Activated T-cell treated with anti-CD3 and anti-CD28 coated beads for 48 hours (primary cell): ENCODE results near the gene SLC18A3.
A peak's percentile ranks its signal among the peaks of the same experiment; 100 is the strongest.

Source experiments
- DNase-seq: peaks from one replicate; pipeline ENCODE4 v3.0.0-alpha.2; 2020; ENCODE audit warnings: low read depth

SLC18A3 gene

DNA sequence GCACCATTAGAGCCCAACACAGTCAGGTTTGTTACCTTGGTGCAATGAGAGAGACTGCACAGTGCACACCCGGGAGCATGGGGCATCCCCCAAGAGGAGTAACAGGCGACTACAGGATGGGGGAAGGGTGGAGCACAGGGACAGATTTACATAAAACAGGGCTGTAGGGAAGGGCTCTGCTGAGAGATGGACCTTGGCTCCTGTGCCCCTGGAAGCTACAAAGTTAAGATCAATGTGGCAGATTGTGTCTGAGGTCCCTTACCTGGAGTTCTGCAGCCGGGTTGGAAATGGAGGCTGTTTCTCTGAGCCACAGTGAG lies 13.7 kb upstream of the SLC18A3 start:
- no peak for DNase-seq

DNA sequence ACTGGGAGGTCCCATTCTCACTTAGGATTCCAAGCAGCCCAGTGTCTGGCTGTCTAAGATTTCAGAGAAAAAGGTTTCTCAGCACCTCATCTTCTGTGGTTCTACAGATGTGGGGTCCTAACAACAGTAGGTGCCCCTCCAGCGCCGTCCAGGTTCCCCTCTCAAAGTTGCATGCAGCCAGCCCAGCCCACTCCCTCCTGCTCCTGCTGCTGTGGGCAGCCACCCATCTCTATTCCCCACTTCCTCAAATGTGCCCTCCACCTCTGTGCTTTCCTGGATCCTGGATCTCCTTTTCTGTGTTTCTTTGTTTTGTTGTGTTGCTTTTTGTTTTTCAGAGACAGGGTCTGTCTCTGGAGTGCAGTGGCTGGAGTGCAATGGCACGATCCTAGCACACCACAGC lies 13.3 kb upstream of the SLC18A3 start:
- DNase-seq: no peak

DNA sequence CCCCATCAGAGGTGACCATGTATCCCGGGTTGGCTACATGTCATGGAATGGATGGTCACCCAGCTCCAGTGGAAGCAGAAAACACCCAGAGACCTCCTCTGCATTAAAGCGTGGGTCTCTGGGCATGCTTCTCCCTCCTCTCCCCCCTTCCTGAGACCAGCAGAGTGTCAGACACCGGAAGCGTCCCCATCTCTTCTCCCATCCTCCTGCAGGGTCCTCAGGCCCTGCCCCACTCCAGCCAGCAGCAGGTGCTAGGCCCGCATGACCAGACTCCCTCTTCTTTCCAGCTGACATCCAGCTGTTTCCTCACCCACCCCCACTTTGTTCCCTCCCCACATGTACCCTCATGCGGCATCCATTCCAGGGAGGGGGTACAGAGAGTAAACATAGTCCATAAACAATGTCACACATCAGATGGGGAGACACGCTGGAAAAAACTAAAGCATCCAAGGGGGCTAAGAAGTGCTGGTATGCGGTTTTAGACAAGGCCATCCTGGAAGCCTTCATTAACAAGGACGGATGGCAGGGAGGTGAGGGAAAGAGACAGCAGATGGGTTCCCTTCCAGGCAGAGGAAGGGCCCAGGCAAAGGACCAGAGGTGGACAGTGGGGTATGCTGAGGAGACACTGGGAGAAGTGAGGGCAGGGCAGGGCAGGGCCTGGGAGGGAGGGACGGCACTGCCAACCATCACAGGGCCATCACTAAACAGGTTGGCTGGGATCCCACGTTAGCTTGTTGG lies 12.5 kb upstream of the SLC18A3 start:
- no peak for DNase-seq

GRCh38 chr10:49598164-49598856 lies 11.8 kb upstream of the SLC18A3 start:
- DNase-seq: no peak

DNA sequence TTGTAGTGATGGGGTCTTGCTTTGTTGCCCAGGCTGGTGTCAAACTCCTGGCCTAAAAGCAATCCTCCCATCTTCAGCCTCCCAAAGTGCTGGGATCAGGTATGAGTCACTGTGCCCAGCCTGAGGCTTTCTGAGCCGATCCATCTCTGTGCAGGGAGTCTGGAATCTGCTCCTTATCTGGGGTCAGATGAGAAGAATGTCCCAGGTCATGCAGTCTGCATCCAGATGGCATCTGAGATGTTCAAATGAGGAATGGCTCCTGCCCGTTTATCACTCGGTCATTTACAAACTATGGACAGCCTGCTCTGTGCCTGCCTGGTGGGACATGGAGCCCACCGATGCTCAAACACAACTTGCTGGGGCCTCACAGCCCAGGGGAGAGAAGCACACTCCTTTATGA lies 11.1 kb upstream of the SLC18A3 start:
- DNase-seq: no peak

- DNase-seq: no peak
Observed at GRCh38 chr10:49599546-49599945, 10.6 kb upstream of the SLC18A3 start.

DNA sequence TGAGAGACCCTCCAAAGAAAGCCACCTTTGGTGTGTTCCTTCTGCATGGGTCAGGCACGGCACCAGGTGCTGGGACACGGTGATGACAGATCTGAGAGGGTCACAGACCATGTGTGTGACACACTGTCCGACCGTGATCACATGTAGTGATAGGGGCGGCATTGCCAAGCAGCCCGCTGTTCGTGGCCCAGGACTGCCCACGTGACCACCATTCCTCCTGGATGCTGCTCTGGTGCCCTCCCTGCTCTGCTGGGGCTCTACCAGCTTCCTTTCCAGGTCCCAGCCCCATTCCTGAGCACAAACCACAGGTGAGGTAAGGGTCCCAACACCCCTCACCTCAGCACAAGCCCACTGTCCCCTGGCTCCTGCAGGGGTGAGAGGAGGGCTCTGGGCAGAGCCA lies 10.1 kb upstream of the SLC18A3 start:
- no peak for DNase-seq

DNA sequence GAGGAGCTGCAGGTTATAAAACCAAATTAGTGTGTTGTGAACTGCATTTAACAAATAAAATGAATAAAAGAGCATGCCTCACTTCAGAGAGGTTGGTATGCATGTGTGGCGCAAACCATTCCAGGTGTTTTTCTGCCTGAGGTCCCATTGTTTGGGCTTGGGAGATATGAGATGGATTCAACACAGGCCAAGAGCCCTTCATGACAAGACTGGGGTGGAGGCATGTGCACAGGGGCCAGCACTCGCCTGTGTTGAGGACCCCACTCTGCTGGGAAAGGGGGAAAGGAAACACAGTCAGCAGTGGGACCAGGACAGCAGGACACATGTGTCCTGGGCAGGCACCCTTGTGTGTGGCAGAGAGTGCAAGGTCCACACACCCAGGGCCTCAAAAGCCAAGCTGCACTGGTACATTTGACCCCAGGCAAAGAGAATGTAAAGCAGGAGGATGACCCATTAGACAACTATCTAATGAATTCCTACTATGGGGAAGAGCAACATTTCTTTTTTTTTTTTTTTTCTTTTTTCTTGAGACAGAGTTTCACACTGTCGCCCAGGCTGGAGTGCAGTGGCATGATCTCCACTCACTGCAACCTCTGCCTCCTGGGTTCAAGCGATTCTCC lies 9.2 kb upstream of the SLC18A3 start:
- DNase-seq: no peak

DNA sequence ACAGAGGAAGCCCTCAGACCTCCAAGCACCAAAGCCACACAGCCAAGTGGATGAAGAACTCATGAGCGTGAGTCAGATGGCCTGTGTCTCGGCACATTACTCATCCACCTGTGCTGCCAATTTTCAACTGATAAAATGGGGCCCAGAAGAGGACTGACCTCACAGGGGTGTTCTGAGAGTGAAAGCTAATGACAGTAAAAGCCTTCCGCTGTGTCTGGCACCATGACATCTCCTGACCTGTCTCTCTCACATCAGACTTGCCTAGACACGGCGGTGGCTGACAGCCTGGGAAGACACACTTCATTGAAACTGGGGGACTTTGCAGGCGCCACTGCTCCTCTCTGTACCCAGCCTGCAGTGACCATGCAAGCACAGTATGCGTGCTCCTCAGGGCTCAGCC lies 8.3 kb upstream of the SLC18A3 start:
- DNase-seq: no peak

DNA sequence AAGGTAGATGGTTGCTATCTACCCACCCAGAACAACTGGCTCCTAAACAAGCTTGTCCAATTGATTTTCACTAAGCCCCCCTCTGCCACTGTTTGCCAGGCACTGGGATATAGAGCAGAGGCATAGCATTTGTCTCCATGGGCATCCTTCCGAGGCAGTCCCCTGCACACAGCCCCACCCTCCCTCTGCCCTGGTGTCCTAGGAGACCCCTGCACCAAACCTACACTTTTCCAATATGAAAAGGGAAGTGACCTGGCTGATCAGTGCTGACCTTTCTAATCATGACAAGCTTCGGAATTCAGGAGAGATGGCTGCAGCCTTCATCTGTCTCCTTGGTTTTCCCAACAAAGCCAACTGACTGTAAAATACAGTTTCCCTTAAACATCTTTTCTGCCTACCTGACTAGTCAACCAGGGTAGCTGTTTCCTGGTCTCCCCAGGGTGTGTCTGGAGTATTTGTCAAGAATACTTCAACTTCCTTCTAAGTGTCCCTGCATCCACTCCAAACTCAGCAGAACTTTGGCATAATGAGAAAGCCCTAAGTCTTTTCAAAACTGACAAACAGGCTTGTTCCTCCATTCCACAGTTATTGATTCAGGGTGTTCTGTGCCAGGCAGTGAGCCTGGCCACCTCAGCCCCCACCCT lies 7.6 kb upstream of the SLC18A3 start:
- no peak for DNase-seq

DNA sequence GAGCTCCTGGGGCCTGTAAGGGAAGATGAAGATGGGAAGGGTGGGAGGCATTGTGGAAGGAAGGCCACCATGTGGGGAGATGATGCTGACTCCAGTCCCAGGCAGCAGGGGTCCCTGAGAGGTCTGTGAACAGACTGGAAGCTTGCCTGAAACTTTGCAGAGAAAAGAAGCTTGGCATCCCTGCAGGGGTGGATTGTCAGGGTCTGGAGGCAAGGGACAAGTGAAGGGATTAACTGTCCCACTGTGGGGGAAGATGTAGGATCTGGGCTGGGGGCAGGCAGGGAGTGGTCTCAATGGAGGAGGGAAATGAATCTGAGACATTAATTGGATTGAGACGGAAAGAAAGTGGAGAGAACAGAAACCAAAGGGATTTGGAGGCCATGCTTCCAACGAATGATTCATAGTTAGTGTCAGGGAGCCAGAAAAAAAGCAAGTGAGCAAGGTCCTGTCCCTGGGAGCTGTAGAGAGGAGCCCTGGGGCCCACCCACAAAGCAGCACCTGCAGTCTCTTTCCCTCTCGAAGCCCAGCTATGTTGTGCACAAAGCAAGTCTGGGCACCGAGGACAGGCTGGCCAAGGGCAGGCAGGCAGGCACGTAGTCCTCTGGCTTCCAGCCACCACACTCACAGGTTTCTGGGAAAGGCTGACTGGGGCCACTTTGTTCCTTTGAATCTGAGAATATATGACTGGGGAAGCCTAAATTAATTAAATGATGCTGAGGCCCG lies 4.7 kb upstream of the SLC18A3 start:
- no peak for DNase-seq

GRCh38 chr10:49605939-49606509 lies 4.1 kb upstream of the SLC18A3 start:
- DNase-seq: no peak

GRCh38 chr10:49606981-49607535 lies 3.1 kb upstream of the SLC18A3 start:
- peak; percentile 66 for DNase-seq

DNA sequence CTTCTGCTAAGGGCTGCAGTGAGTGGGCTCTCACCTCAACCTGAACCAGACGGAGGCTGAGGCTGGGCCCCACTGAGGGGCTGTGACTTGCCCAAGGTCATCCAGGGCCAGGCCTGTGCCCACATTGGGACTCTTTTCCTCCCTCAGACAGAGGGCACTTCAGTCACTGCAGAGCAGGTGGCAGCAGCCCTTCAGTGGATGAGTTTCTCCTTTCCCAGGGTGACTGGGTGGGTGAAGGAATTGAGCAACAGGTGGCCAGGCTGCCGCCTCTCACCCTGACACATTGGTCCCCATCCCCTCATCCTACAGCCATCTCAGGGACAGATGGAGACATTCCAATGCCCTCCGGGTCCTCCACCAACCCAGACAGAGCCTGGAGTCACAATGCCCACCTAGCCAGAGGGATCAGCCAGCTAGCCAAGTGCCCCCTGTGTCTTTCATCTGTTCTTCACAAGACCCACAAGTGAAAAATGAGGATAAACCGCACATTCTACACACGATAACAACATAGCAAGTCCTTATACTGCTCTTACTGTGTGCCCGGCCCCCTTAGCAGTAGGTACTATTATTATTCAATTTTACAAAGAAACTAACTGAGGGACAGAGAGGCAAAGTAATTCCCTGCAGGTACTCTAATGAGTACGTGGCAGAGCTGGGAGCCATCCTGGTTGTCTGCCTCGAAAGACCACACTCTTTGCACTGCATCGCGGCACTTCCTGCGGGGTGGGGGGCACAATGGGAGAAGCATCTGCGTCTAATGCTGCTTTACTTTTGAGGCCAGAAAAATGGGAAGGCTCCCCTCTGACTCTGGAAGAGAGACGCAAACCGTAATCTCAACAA lies 1.7 kb upstream of the SLC18A3 start:
- DNase-seq: no peak

- DNase-seq: no peak
Observed at GRCh38 chr10:49609006-49609282, 1.2 kb upstream of the SLC18A3 start.

- DNase-seq: no peak
Observed at GRCh38 chr10:49609283-49610113, 612 bp upstream of the SLC18A3 start.

- DNase-seq: no peak
Observed at GRCh38 chr10:49610458-49611165, 502 bp downstream of the SLC18A3 start.

- no peak for DNase-seq
Observed at GRCh38 chr10:49611166-49611815, 1.2 kb downstream of the SLC18A3 start.
